Heart left ventricle (tissue), 16 donors: Measurements from ENCODE around the gene HDAC4. TPM values are rescaled to one million over a fixed set of nuclear protein-coding genes. Genes with fewer than 3 reads are reported as not detected.

Source experiments
- ATAC-seq, 4 donors: fragments of 200-7000 bp; cut with Tn5 transposase; one replicate each; pipeline ENCODE4 v1.9.1; 2020 to 2022; ENCODE audit warnings: moderate library complexity in 4 of 4, mild to moderate bottlenecking in 3 of 4, moderate number of reproducible peaks in 1 of 4
- DNase-seq, 5 donors: peaks; one replicate each; pipeline ENCODE4 v3.0.0-alpha.2; 2020
- H3K27ac ChIP-seq, 12 donors: fragments of 200-600 bp; sonication (generic) in 4 of 12; one replicate each; pipeline versions ENCODE4 v1.5.0 to v1.8.0; 2016 to 2022; ENCODE audit warnings: mild to moderate bottlenecking in 2 of 12
- H3K27me3 ChIP-seq, 9 donors: fragments of 200-600 bp; sonication (generic) in 2 of 9; one replicate each; pipeline versions ENCODE4 v1.5.1 to v1.8.0; 2016 to 2022; ENCODE audit warnings: mild to moderate bottlenecking in 3 of 9
- H3K36me3 ChIP-seq, 9 donors: fragments of 200-600 bp; sonication (generic) in 2 of 9; one replicate each; pipeline versions ENCODE4 v1.5.0 to v1.8.0; 2018 to 2022; ENCODE audit warnings: mild to moderate bottlenecking in 2 of 9
- H3K4me1 ChIP-seq, 12 donors: fragments of 200-600 bp; sonication (generic) in 4 of 12; one replicate each; pipeline versions ENCODE4 v1.5.0 to v1.8.0; 2016 to 2022; ENCODE audit warnings: mild to moderate bottlenecking in 3 of 12
- H3K4me3 ChIP-seq, 12 donors: fragments of 200-600 bp; sonication (generic) in 4 of 12; one replicate each; pipeline versions ENCODE4 v1.5.0 to v1.8.0; 2017 to 2022; ENCODE audit warnings: mild to moderate bottlenecking in 9 of 12, moderate library complexity in 4 of 12
- H3K9me3 ChIP-seq, 12 donors: fragments of 200-600 bp; sonication (generic) in 4 of 12; one replicate each; pipeline versions ENCODE4 v1.5.0 to v1.8.0; 2016 to 2022; ENCODE audit warnings: mild to moderate bottlenecking in 1 of 12
- CTCF ChIP-seq, 12 donors: fragments of 200-600 bp; sonication (generic) in 4 of 12; IDR thresholded peaks; one replicate each; pipeline versions ENCODE4 v1.5.0 to v1.8.0; 2018 to 2022; ENCODE audit warnings: antibody characterized with exemption in 12 of 12, mild to moderate bottlenecking in 5 of 12
- POLR2A ChIP-seq, 2 donors: fragments of 450-650 bp; IDR thresholded peaks; one replicate each; pipeline ENCODE4 v1.6.1; 2017; ENCODE audit warnings: antibody characterized with exemption in 2 of 2, mild to moderate bottlenecking in 2 of 2, moderate library complexity in 2 of 2
- WGBS, 4 donors: extraction: QIAGEN DNeasy Blood & Tissue Kit in 2 of 4; methylation state at CpG; one replicate each; pipeline versions ENCODE4 v1.1.5 to v1.1.7; 2013 to 2018; 5-methylcytosine and 5-hydroxymethylcytosine counted together
- intact Hi-C, 10 donors: fragments of 100-400 bp; cut with DNase I; formaldehyde crosslinking; loops; one replicate each; pipeline versions ENCODE4 v1.11.1 to v1.14.2; 2022
- polyA plus RNA-seq, 2 donors: library from polyadenylated mRNA; stranded (reverse); fragments of 200-250 nt; gene quantifications; one replicate each; pipeline ENCODE4 v1.2.3, GENCODE V29; 2013
- total RNA-seq, 9 donors: library from RNA; depleted of rRNA in 2 of 9; stranded (reverse); fragments of >200 nt in 2 of 9; fragmentation: NEBNext Ultra II Directional in 3 of 9; extraction: Animal tissue kit (Norgen Biotek cat#: 25700) in 3 of 9; gene quantifications; one replicate each; pipeline versions ENCODE4 v1.1.0 to v1.2.4, GENCODE V29; 2016 to 2023
- donor health status: ischemic (EF 13 %, LVEDD 7.1; RV severe dilation, severe dysfunction).
- donor health status: healthy with polysubstance abuse.
- donor health status: DM: no; HTN: yes; CAD: no.
- donor health status: DM: no; HTN: no; CAD: no.
- donor health status: ischemic (EF 25% LVEDD 6.9; RV normal size, moderate dysfunction).
- donor health status: ischemic (EF 25% LVEDD 5.7; RV mildly dilated, moderate dysfunction).
- donor health status: healthy.
- donor health status: DM: yes; HTN: yes; CAD: no.
- donor health status: ischemic (EF 35%, LVEDD 5.7; RV mildly dilated, moderate dysfunction).
- donor health status: nonischemic (EF 11% LVEDD 7.7; RV severe dilation, severe dysfunction).
- donor health status: DM: yes; HTN: yes; CAD: no.
- donor health status: PGD.
- donor health status: ischemic (EF 29% LVEDD 5.4; RV normal size, mild dysfunction).
- donor health status: nonischemic (EF 23%, LVEDD 6.1; RV moderate dilation, normal function).

HDAC4 gene
- total and polyA plus RNA-seq, 11 donors, result 13.9 to 37.6 (median 27.5) TPM

GRCh38 chr2:239266434-239266766 lies 134.4 kb downstream of the HDAC4 start:
- TF ChIP-seq CTCF (IDR thresholded peaks at IDR 0.05), result no peak
- TF ChIP-seq POLR2A (IDR thresholded peaks at IDR 0.05), result no peak
- peak overlapping the region in 1 of 12 donors; percentile 49 for H3K4me3 ChIP-seq
- H3K9me3 ChIP-seq, result no peaks in the 10 kb centered on the region
- DNase-seq (no peak), ATAC-seq (no peak)
- H3K27me3 ChIP-seq, result no peaks in the 10 kb centered on the region
- H3K36me3 ChIP-seq, result no peaks in the 10 kb centered on the region
- H3K4me1 ChIP-seq, result peaks cover 28 to 85% (median 61%) of the 10 kb centered on the region in 12 donors
- 88 to 91% (median 90%) methylated on average over 4 of the region's 4 CpGs for WGBS, 4 donors
- H3K27ac ChIP-seq, result peak overlapping the region in 11 of 12 donors; percentile 50 to 86 (median 79)
- intact Hi-C loops, result no loop called here

DNA sequence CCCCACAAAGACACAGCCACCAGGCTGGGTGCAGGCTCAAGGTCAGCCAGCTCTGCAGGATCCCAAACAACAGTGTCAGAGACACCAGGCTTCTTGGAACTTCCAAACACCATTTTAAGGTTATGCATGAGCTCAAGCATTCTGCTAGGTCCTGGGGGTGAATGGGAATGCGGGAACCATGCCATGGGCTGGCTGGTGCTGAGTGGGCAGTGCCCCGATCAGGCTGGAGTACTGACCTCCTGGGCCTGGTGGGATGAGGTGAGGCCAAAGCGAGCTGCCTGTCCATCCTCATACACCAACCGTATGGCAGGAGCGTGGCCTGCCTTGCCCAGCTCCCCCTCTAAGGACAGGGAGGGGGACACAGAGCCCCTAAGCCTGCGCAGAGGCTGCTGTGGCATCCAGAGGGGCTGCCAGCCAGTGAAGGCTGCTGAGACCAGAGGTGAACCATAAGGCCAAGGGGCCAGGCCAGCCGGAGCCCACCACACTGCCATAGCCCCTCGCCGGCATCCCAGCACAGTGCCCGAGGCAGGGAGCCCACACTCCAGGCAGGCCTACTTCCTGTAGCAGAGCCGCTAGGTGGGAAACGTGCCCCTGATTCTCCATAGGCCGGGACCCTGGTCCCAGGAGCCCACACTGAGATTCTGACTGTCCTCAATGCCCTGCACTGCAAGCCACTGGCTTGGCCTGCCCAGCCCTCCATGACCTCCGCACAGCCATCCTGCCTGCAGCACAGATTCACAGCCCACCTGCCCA lies 135.0 kb downstream of the HDAC4 start:
- Histone ChIP-seq H3K27ac (peak overlapping the region in 11 of 12 donors; percentile 23 to 86 (median 79)), H3K36me3 (no peaks in the 10 kb centered on the region), H3K4me1 (peaks cover 28 to 91% (median 61%) of the 10 kb centered on the region in 12 donors), H3K27me3 (no peaks in the 10 kb centered on the region), H3K4me3 (peak overlapping the region in 1 of 12 donors; percentile 49), H3K9me3 (no peaks in the 10 kb centered on the region)
- 83 to 92% (median 89%) methylated on average over 10 to 14 of the region's 14 CpGs for WGBS, 4 donors
- no peak for TF ChIP-seq CTCF (IDR thresholded peaks at IDR 0.05)
- no peak for TF ChIP-seq POLR2A (IDR thresholded peaks at IDR 0.05)
- peak in 1 of 4 donors; percentile 1 for ATAC-seq
- intact Hi-C loops, result no loop called here
- DNase-seq, result peak in 2 of 5 donors; percentile 42 to 56

DNA sequence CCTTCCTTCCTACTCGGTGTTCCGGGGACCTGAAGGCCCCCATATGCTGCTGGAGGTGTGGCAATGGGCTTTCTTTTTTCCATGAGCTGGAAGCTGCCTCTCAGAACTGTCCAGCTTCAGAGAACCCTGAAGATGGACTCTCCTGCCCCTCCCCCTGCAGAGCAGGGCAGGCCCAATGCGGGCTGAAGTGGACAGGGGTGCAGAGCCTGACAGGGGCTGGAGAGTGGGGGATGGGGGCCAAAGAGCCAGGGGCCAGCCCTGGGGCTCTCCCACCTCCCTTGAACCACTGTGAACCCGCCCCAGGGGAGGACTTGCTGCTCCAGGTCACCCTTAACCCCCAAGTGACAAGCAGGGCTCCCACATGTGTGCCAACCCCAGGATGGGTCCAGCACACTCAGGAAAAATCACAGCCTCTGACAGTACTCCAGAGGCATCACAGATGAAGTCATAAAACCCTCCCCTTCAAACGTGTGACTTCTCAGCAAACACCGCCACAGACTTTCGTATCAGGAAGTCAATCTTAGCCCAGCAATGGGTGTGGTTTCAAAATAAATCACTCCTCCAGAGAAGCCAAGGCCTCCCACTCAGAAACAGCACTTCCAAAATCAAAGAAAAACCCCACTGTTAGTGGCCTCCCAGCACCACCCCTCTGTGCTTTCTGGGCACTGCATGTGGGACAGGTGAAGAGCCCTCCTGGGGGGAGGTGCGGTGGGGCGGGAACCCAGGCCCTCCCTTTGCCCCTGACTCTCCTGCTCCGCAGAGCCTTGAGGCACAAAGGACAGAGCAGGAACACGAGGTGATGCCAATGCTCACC lies 135.8 kb downstream of the HDAC4 start:
- no peaks in the 10 kb centered on the region for H3K9me3 ChIP-seq

More for the DNA sequence above, 135.8 kb downstream of the HDAC4 start:
- 36 to 55% (median 43%) methylated on average over 7 to 11 of the region's 11 CpGs for WGBS, 4 donors
- Histone ChIP-seq H3K4me1 (peaks cover 28 to 98% (median 61%) of the 10 kb centered on the region in 12 donors), H3K36me3 (no peaks in the 10 kb centered on the region), H3K4me3 (peak overlapping the region in 1 of 12 donors; percentile 49), H3K27me3 (no peaks in the 10 kb centered on the region), H3K27ac (peak overlapping the region in 11 of 12 donors; percentile 23 to 86 (median 79))
- DNase-seq, result peak in 3 of 5 donors; percentile 25 to 55 (median 42)
- TF ChIP-seq POLR2A (IDR thresholded peaks at IDR 0.05) (no peak), CTCF (IDR thresholded peaks at IDR 0.05) (peak in 4 of 12 donors; percentile 15 to 26 (median 20))
- peak; percentile 6 to 60 (median 28) for ATAC-seq
- intact Hi-C loops, result no loop called here
